Gastroesophageal sphincter (tissue), 4 donors: ENCODE data around the gene HPSE2. TPM values are rescaled to one million over a fixed set of nuclear protein-coding genes. Genes with fewer than 3 reads are reported as not detected.

Source experiments
- ATAC-seq: fragments of 150-250 bp; one replicate; pipeline ENCODE4 v1.9.1; 2016; ENCODE audit warnings: mild to moderate bottlenecking, moderate library complexity
- H3K27ac ChIP-seq, 4 donors: fragments of 200-600 bp; sonication (generic) in 3 of 4; 1 replicate in 3 of 4; 2 replicates in 1 of 4; pipeline ENCODE4 v1.5.1; 2016 to 2019
- H3K27me3 ChIP-seq: fragments of 200-600 bp; sonication (generic); one replicate; pipeline ENCODE4 v1.5.1; 2019
- H3K36me3 ChIP-seq, 2 donors: fragments of 200-600 bp; sonication (generic); one replicate each; pipeline ENCODE4 v1.5.1; 2019; ENCODE audit warnings: control low read depth in 1 of 2
- H3K4me1 ChIP-seq, 3 donors: fragments of 200-600 bp; sonication (generic); 1 replicate in 2 of 3; 2 replicates in 1 of 3; pipeline ENCODE4 v1.5.1; 2016 to 2019; ENCODE audit warnings: control low read depth in 2 of 3
- H3K4me3 ChIP-seq, 2 donors: fragments of 200-600 bp; sonication (generic); one replicate each; pipeline ENCODE4 v1.5.1; 2019; ENCODE audit warnings: mild to moderate bottlenecking in 1 of 2, moderate library complexity in 1 of 2
- H3K9me3 ChIP-seq, 3 donors: fragments of 200-600 bp; sonication (generic); one replicate each; pipeline ENCODE4 v1.5.1; 2017 to 2019; ENCODE audit warnings: control low read depth in 2 of 3
- CTCF ChIP-seq, 4 experiments: fragments of 200-600 bp in 2 of 4; fragments of 450-650 bp in 2 of 4; sonication (generic) in 1 of 4; IDR thresholded peaks; one replicate each; pipeline ENCODE4 v1.5.1; 2017 to 2019; ENCODE audit warnings: antibody characterized with exemption in 4 of 4, mild to moderate bottlenecking in 2 of 4, moderate library complexity in 2 of 4
- EP300 ChIP-seq: sonication (generic); formaldehyde crosslinking; IDR thresholded peaks from one replicate; pipeline ENCODE4 v1.6.1; 2017; ENCODE audit warnings: antibody characterized with exemption, mild to moderate bottlenecking
- POLR2A ChIP-seq, 2 donors: fragments of 450-650 bp; IDR thresholded peaks; one replicate each; pipeline ENCODE4 v1.6.1; 2017; ENCODE audit warnings: antibody characterized with exemption in 2 of 2, mild to moderate bottlenecking in 2 of 2, moderate library complexity in 1 of 2
- POLR2AphosphoS5 ChIP-seq: sonication (generic); formaldehyde crosslinking; IDR thresholded peaks from one replicate; pipeline ENCODE4 v1.6.1; 2017; ENCODE audit warnings: antibody characterized with exemption
- WGBS, 2 donors: methylation state at CpG; one replicate each; pipeline ENCODE4 v1.1.5; 2018; ENCODE audit warnings: low coverage in 1 of 2; 5-methylcytosine and 5-hydroxymethylcytosine counted together
- total RNA-seq, 4 donors: library from RNA; depleted of rRNA; stranded (reverse); fragments of >200 nt; gene quantifications; one replicate each; pipeline ENCODE4 v1.1.0, GENCODE V29; 2016

HPSE2 gene
- total RNA-seq, 4 donors from 2014 or later = 19.1 to 74.5 (median 58.8) TPM

DNA sequence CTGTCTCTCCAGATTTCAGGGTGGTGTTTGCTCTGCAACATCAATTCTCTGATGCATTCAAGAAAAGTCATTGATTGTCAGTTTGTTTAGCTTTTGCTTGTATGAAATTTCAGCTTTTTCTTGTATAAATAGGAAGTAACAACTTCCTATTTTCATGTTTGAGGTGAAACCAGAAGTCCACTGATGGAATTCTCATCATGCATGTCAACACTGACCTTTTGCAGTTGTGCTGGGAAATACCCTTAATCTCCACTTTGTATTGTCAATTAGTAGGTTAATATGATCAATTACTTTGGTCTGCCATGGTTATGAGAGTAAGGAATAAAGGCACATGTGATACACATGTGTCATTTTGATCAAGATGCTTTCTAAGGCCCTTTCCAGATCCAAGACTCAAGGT, 580.2 kb downstream of the HPSE2 start:
- H3K27me3 ChIP-seq = no peaks in the 10 kb centered on the region
- no peaks in the 10 kb centered on the region for H3K36me3 ChIP-seq
- TF ChIP-seq POLR2AphosphoS5 (no peak), POLR2A (IDR thresholded peaks at IDR 0.05) (no peak), CTCF (IDR thresholded peaks at IDR 0.05) (no peak), EP300 (no peak)
- H3K4me3 ChIP-seq = no peak overlapping the region
- no peaks in the 10 kb centered on the region for H3K9me3 ChIP-seq
- H3K27ac ChIP-seq = no peak overlapping the region
- no peak for ATAC-seq
- peaks cover 0 to 2% (median 0%) of the 10 kb centered on the region in 3 donors for H3K4me1 ChIP-seq

GRCh38 chr10:98649170-98649569, 586.5 kb downstream of the HPSE2 start:
- no peak for TF ChIP-seq CTCF (IDR thresholded peaks at IDR 0.05)
- no peak overlapping the region for H3K4me3 ChIP-seq
- ATAC-seq = no peak

GRCh38 chr10:98646998-98647917, 588.4 kb downstream of the HPSE2 start:
- H3K4me3 ChIP-seq = no peak overlapping the region
- H3K4me1 ChIP-seq = no peaks in the 10 kb centered on the region
- TF ChIP-seq CTCF (IDR thresholded peaks at IDR 0.05) (no peak), POLR2AphosphoS5 (no peak), POLR2A (IDR thresholded peaks at IDR 0.05) (no peak), EP300 (no peak)
- no peaks in the 10 kb centered on the region for H3K9me3 ChIP-seq
- no peak for ATAC-seq
- H3K27me3 ChIP-seq = no peaks in the 10 kb centered on the region
- H3K27ac ChIP-seq = no peak overlapping the region
- H3K36me3 ChIP-seq = no peaks in the 10 kb centered on the region
- WGBS, 2 donors = 63 to 73% methylated on average over 6 of the region's 6 CpGs

More at GRCh38 chr10:98649170-98649569, 586.5 kb downstream of the HPSE2 start:
- Histone ChIP-seq H3K36me3 (no peaks in the 10 kb centered on the region), H3K9me3 (no peaks in the 10 kb centered on the region), H3K27me3 (no peaks in the 10 kb centered on the region), H3K4me1 (no peaks in the 10 kb centered on the region), H3K27ac (no peak overlapping the region)
- WGBS, 2 donors = 60 to 62% methylated on average over 2 of the region's 2 CpGs

DNA sequence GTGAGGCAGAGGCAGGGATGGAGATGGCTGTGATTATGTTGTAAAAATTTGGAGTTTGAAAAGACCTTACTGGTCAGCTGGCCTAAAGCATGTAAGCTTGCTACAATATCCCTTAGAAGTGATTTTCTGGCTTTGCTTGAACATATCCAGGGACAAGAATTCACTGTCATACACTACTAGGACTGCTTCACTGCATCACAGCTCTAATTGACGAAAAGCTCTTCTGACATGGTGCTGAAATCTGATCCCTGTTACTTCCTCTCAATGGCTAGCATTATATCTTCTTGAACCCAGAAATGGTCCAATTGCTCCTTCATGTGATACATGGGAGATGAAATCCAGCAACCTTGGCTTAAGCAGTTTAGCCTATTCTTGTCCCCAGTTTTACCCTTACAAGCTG, 591.2 kb downstream of the HPSE2 start:
- Histone ChIP-seq H3K27me3 (no peaks in the 10 kb centered on the region), H3K9me3 (no peaks in the 10 kb centered on the region), H3K27ac (no peak overlapping the region), H3K4me1 (no peaks in the 10 kb centered on the region), H3K36me3 (no peaks in the 10 kb centered on the region), H3K4me3 (no peak overlapping the region)
- ATAC-seq = no peak
- WGBS, 2 donors = 83% methylated on average over 1 of the region's 1 CpG; no CpG with 5 or more reads in 1 of the 2 donors
- TF ChIP-seq EP300 (no peak), POLR2A (IDR thresholded peaks at IDR 0.05) (no peak), CTCF (IDR thresholded peaks at IDR 0.05) (no peak), POLR2AphosphoS5 (no peak)

DNA sequence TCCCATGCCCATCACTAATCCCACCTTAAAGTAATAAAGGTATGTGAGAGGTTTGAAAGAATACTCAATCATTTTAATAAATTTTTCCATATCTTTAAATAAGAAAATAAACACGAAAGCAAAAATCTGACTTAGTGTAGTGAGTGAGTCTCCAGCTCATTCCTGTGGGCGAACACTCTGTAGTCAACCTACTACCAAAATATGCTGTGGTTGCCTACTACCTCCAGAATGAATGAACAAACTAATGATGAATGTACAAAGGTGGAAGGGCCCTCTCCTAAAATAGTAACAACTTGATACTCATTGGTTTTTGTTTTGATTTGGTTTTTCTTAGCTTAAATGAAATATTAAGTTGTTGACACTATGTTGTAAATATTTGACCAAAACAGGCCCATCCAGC, 593.4 kb downstream of the HPSE2 start:
- no peak overlapping the region for H3K4me3 ChIP-seq
- no peaks in the 10 kb centered on the region for H3K27me3 ChIP-seq
- ATAC-seq = no peak
- H3K27ac ChIP-seq = no peak overlapping the region
- TF ChIP-seq EP300 (no peak), CTCF (IDR thresholded peaks at IDR 0.05) (no peak), POLR2A (IDR thresholded peaks at IDR 0.05) (no peak), POLR2AphosphoS5 (no peak)
- H3K9me3 ChIP-seq = no peaks in the 10 kb centered on the region
- H3K36me3 ChIP-seq = no peaks in the 10 kb centered on the region
- 94 to 100% methylated on average over 2 of the region's 2 CpGs for WGBS, 2 donors
- H3K4me1 ChIP-seq = no peaks in the 10 kb centered on the region
